K562 (cell line): ENCODE measurements around the gene SLC35A4. TPM values are rescaled to one million over a fixed set of nuclear protein-coding genes. Genes with fewer than 3 reads are reported as not detected.
A peak's percentile ranks its signal among the peaks of the same experiment; 100 is the strongest.

ENCODE experiments used
- BACH1 ChIP-seq: fragments of 200-800 bp; sonication (Bioruptor generic); IDR thresholded peaks from 2 replicates; pipeline ENCODE4 v1.6.1; 2016; ENCODE audit warnings: missing genetic modification characterization, missing compliant biosample characterization
- BRF1 ChIP-seq: IDR thresholded peaks from 3 replicates; pipeline ENCODE4 v1.6.1; 2011; ENCODE audit warnings: borderline replicate concordance, mild to moderate bottlenecking; ENCODE audit not compliant: insufficient read length; ENCODE audit errors: extremely low read depth
- DNMT1 ChIP-seq: fragments of 450-650 bp; IDR thresholded peaks from 2 replicates; pipeline ENCODE4 v1.6.1; 2016; ENCODE audit warnings: antibody characterized with exemption, mild to moderate bottlenecking
- MLX ChIP-seq, 2 experiments: fragments of 450-650 bp in 1 of 2; sonication (generic) in 1 of 2; formaldehyde crosslinking; conservative IDR thresholded peaks; 2 replicates each; pipeline versions ENCODE4 v1.4.0 to v1.8.1; 2020 to 2022; ENCODE audit warnings: mild to moderate bottlenecking in 1 of 2, missing genetic modification reagents in 1 of 2
- MYC ChIP-seq, 2 experiments: fragments of 250-450 bp in 1 of 2; sonication (Bioruptor Pico) in 1 of 2; IDR thresholded peaks; 2 replicates each; pipeline versions ENCODE4 v1.5.1 to v1.6.1; 2012 to 2021; ENCODE audit warnings: low read depth in 2 of 2, borderline replicate concordance in 1 of 2, improper control_type of control experiment in 1 of 2, low read length in 1 of 2, mild to moderate bottlenecking in 1 of 2, moderate library complexity in 1 of 2
- NCOA6 ChIP-seq: fragments of 450-650 bp; IDR thresholded peaks from 2 replicates; pipeline ENCODE4 v1.6.1; 2017; ENCODE audit warnings: mild to moderate bottlenecking
- SMARCC2 ChIP-seq: fragments of 450-650 bp; IDR thresholded peaks from 2 replicates; pipeline ENCODE4 v1.6.1; 2017; ENCODE audit warnings: antibody characterized with exemption, moderate library complexity, mild to moderate bottlenecking, low read depth
- SMC3 ChIP-seq: conservative IDR thresholded peaks from 2 replicates; pipeline ENCODE4 v1.6.1; 2011; ENCODE audit warnings: low read depth, low read length, improper control_type of control experiment; ENCODE audit not compliant: insufficient read depth
- TEAD4 ChIP-seq, 2 experiments: sonication (generic) in 1 of 2; formaldehyde crosslinking in 1 of 2; IDR thresholded peaks; 2 replicates each; pipeline versions ENCODE4 v1.6.1 to v1.8.0; 2012 to 2022; ENCODE audit warnings: borderline replicate concordance in 1 of 2, inconsistent platforms in 1 of 2, low read length in 1 of 2, mild to moderate bottlenecking in 1 of 2, missing genetic modification reagents in 1 of 2
- ZBTB2 ChIP-seq: fragments of 450-650 bp; IDR thresholded peaks from 2 replicates; pipeline ENCODE4 v1.6.1; 2016; ENCODE audit warnings: antibody characterized with exemption
- ZBTB33 ChIP-seq: sonication (generic); formaldehyde crosslinking; IDR thresholded peaks from 2 replicates; pipeline ENCODE4 v1.8.1; 2023; ENCODE audit warnings: mild to moderate bottlenecking, missing genetic modification reagents
- ZNF3 ChIP-seq: fragments of 250-450 bp; sonication (Bioruptor Pico); IDR thresholded peaks from 2 replicates; pipeline ENCODE4 v1.5.0; 2021; ENCODE audit warnings: mild to moderate bottlenecking, moderate library complexity
- ZNF707 ChIP-seq: fragments of 250-450 bp; sonication (Bioruptor Pico); conservative IDR thresholded peaks from 2 replicates; pipeline ENCODE4 v1.8.0; 2022; ENCODE audit warnings: inconsistent platforms, mild to moderate bottlenecking, moderate library complexity
- polyA plus RNA-seq, 8 experiments: library from polyadenylated mRNA; depleted of rRNA in 4 of 8; stranded (reverse) in 5 of 8; unstranded in 3 of 8; fragments of >200 nt; fragmentation: Nextera tagmentation in 2 of 8; fragmentation: Illumina TruSeq in 1 of 8; extraction: Ambion mirVana in 2 of 8; extraction: Trizol in 1 of 8; gene quantifications; 2 replicates each; pipeline versions ENCODE4 v1.2.1 to v1.2.3, GENCODE V29; 2011 to 2014; ENCODE audit warnings: inconsistent platforms in 1 of 8, missing spikeins in 1 of 8
- total RNA-seq, 7 experiments: library from RNA; depleted of rRNA in 6 of 7; stranded (reverse); fragments of >200 nt in 6 of 7; fragmentation: Illumina TruSeq in 2 of 7; extraction: Trizol in 2 of 7; gene quantifications; 2 replicates each; pipeline versions ENCODE4 v1.2.1 to v1.2.3, GENCODE V29; 2011 to 2021; ENCODE audit warnings: low replicate concordance in 1 of 7
- TF ChIP-seq, protein P1 (sequence below): fragments of 450-650 bp; IDR thresholded peaks from 2 replicates; pipeline ENCODE4 v1.6.1; 2016; ENCODE audit warnings: mild to moderate bottlenecking
- TF ChIP-seq, protein P2 (sequence below): fragments of 200-400 bp; formaldehyde crosslinking; IDR thresholded peaks from 2 replicates; pipeline ENCODE4 v1.6.1; 2017; ENCODE audit warnings: mild to moderate bottlenecking, low read depth, low read length, moderate library complexity

Gene SLC35A4
- total and polyA plus RNA-seq, 9 of the 15 experiments (the other 6 are each of a cell fraction or from before 2014, with no cell fraction given), result 21.8 to 171 (median 42.5) TPM

DNA sequence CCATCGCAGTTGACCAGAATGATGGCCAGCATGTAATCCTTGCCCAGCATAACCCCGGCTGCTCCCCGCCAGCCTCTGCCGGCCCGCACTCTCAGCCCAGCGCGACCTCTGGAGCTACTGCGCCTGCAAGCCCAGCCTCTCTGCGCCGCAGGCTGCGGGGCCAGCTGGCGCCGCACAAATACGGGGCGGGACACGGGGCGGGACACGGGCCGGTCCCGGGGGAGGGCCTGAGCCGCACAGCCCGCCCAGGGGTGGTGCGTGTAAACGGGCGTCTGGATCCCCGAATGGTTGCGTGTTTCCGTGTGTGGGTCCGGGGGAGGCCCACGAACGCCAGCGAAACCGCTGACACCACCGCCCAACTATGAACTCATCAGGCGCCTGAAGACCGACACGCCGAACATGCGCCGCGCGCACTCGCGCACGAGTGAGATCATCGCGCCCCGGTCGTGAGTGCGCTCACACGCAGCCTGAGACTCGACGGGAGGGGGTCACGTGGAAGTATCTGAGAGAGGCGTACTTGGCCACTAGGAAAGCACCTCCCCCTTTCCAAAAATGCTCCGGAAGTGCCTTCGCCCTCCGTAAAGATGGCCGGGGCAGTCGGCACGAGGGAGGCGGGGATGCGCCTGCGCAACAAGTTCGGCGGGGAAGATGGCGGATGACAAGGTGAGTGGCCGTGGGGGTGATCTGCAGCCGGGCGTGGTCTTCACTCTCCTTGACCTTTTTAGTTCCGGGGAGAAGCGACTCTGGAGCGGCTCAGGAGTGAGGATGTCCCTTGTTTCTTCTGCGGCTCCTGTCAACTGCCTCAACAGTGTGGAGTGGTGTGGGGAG is at the start of gene SLC35A4, which contains the start of gene APBB3 (continued):
- TF ChIP-seq, protein P1, sequence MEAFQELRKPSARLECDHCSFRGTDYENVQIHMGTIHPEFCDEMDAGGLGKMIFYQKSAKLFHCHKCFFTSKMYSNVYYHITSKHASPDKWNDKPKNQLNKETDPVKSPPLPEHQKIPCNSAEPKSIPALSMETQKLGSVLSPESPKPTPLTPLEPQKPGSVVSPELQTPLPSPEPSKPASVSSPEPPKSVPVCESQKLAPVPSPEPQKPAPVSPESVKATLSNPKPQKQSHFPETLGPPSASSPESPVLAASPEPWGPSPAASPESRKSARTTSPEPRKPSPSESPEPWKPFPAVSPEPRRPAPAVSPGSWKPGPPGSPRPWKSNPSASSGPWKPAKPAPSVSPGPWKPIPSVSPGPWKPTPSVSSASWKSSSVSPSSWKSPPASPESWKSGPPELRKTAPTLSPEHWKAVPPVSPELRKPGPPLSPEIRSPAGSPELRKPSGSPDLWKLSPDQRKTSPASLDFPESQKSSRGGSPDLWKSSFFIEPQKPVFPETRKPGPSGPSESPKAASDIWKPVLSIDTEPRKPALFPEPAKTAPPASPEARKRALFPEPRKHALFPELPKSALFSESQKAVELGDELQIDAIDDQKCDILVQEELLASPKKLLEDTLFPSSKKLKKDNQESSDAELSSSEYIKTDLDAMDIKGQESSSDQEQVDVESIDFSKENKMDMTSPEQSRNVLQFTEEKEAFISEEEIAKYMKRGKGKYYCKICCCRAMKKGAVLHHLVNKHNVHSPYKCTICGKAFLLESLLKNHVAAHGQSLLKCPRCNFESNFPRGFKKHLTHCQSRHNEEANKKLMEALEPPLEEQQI, result no peak; the same call in 1 of the 2 replicates
- TF ChIP-seq SMC3 (0 out of 2 replicates have a peak, but pooled peaks have one; percentile 17), NCOA6 (peak; percentile 88), TEAD4 (IDR thresholded peaks at IDR 0.05; ENCODE audit: low read length) (peak; percentile 41), TEAD4 (CRISPR knock-in tag; IDR thresholded peaks at IDR 0.05; ENCODE audit: borderline replicate concordance) (no peak), BACH1 (tag) (no peak), MYC (IDR thresholded peaks at IDR 0.05; ENCODE audit: low read depth, low read length) (peak; percentile 97), MYC (CRISPR knock-in tag; IDR thresholded peaks at IDR 0.05; ENCODE audit: borderline replicate concordance, low read depth) (peak; percentile 64), ZBTB33 (no peak), BRF1 (no peak), SMARCC2 (no peak), ZNF707 (CRISPR knock-in tag) (no peak), MLX (CRISPR knock-in tag; conservative IDR thresholded peaks at IDR 0.05) (no peak), ZBTB2 (peak; percentile 99), ZNF3 (CRISPR knock-in tag) (no peak), DNMT1 (no peak)
- TF ChIP-seq, protein P2, sequence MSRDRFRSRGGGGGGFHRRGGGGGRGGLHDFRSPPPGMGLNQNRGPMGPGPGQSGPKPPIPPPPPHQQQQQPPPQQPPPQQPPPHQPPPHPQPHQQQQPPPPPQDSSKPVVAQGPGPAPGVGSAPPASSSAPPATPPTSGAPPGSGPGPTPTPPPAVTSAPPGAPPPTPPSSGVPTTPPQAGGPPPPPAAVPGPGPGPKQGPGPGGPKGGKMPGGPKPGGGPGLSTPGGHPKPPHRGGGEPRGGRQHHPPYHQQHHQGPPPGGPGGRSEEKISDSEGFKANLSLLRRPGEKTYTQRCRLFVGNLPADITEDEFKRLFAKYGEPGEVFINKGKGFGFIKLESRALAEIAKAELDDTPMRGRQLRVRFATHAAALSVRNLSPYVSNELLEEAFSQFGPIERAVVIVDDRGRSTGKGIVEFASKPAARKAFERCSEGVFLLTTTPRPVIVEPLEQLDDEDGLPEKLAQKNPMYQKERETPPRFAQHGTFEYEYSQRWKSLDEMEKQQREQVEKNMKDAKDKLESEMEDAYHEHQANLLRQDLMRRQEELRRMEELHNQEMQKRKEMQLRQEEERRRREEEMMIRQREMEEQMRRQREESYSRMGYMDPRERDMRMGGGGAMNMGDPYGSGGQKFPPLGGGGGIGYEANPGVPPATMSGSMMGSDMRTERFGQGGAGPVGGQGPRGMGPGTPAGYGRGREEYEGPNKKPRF, result no peak
